CD4-positive, alpha-beta T cell treated with Interferon alpha-2 for 1 hour (primary cell): Measurements from ENCODE around the gene MARS1.

ENCODE experiments used
- DNase-seq, 2 donors: peaks; one replicate each; pipeline ENCODE4 v3.0.0-alpha.2; 2020 to 2022

MARS1 gene

GRCh38 chr12:57534250-57534649 lies 46.4 kb downstream of the MARS1 start:
- no peak for DNase-seq

- DNase-seq: no peak
These were observed 47.2 kb downstream of the MARS1 start for GRCh38 chr12:57534991-57535543.

GRCh38 chr12:57535764-57536596 lies 48.1 kb downstream of the MARS1 start:
- no peak for DNase-seq

GRCh38 chr12:57536597-57536942 lies 48.7 kb downstream of the MARS1 start:
- DNase-seq: no peak

GRCh38 chr12:57539134-57539768 lies 51.4 kb downstream of the MARS1 start:
- no peak for DNase-seq

- DNase-seq: no peak
These were observed 53.1 kb downstream of the MARS1 start for GRCh38 chr12:57541001-57541400.

- DNase-seq: no peak
These were observed 53.8 kb downstream of the MARS1 start for GRCh38 chr12:57541717-57542116.

GRCh38 chr12:57543581-57543980 lies 55.7 kb downstream of the MARS1 start:
- DNase-seq: no peak

- no peak for DNase-seq
These were observed 58.1 kb downstream of the MARS1 start for GRCh38 chr12:57545809-57546437.

GRCh38 chr12:57546438-57547287 lies 58.8 kb downstream of the MARS1 start, which contains the start of gene DCTN2:
Gene DCTN2 (minus strand): TSS chr12:57547192. CDS start chr12:57547063, 129 bp downstream.
- peak; percentile 96 to 97 for DNase-seq

- no peak for DNase-seq
These were observed 59.6 kb downstream of the MARS1 start for GRCh38 chr12:57547288-57548012.

- DNase-seq: no peak
These were observed 60.1 kb downstream of the MARS1 start for GRCh38 chr12:57548013-57548315.

- no peak for DNase-seq
These were observed 60.6 kb downstream of the MARS1 start for GRCh38 chr12:57548488-57548887.

GRCh38 chr12:57549203-57549908 lies 61.5 kb downstream of the MARS1 start:
- DNase-seq: no peak

- DNase-seq: peak; percentile 29 to 63
These were observed 62.2 kb downstream of the MARS1 start, which contains the start of gene KIF5A for GRCh38 chr12:57549909-57550640. Gene KIF5A (plus strand): TSS chr12:57550044. CDS start chr12:57550272, 228 bp downstream.

- no peak for DNase-seq
These were observed 63.0 kb downstream of the MARS1 start for GRCh38 chr12:57550641-57551549.

- DNase-seq: no peak
These were observed 63.9 kb downstream of the MARS1 start for GRCh38 chr12:57551637-57552305.

- no peak for DNase-seq
These were observed 64.4 kb downstream of the MARS1 start for GRCh38 chr12:57552306-57552651.

GRCh38 chr12:57552835-57553313 lies 65.0 kb downstream of the MARS1 start:
- no peak for DNase-seq
